GM18907 (cell line): ENCODE data around the gene CNN2.
"Not testable (repeated sequence)": the region's sequence is repeated elsewhere in the genome, so short reads cannot be mapped to it uniquely, and the experiment has no call there.

ENCODE experiments used
- ATAC-seq: cut with Tn5 transposase; IDR thresholded peaks from one replicate; pipeline ENCODE4 v1.9.1; 2021; ENCODE audit warnings: mild to moderate bottlenecking, moderate library complexity; ENCODE audit not compliant: unreplicated experiment

Gene CNN2

GRCh38 chr19:1010586-1011510 is 15.6 kb upstream of the CNN2 start:
- ATAC-seq = no peak

GRCh38 chr19:1011831-1012333 is 14.5 kb upstream of the CNN2 start:
- no peak for ATAC-seq

- no peak for ATAC-seq
Observed at GRCh38 chr19:1012334-1012733, 14.1 kb upstream of the CNN2 start.

GRCh38 chr19:1013218-1013617 is 13.2 kb upstream of the CNN2 start:
- no peak for ATAC-seq

- no peak for ATAC-seq
Observed at GRCh38 chr19:1014161-1015060, 12.0 kb upstream of the CNN2 start.

GRCh38 chr19:1015061-1015781 is 11.2 kb upstream of the CNN2 start:
- ATAC-seq = no peak

GRCh38 chr19:1015782-1016646 is 10.4 kb upstream of the CNN2 start:
- no peak for ATAC-seq

- no peak for ATAC-seq
Observed at GRCh38 chr19:1016647-1017114, 9.7 kb upstream of the CNN2 start.

GRCh38 chr19:1017115-1017905 is 9.1 kb upstream of the CNN2 start:
- ATAC-seq = no peak

- no peak for ATAC-seq
Observed at GRCh38 chr19:1017906-1018305, 8.5 kb upstream of the CNN2 start.

- no peak for ATAC-seq
Observed at GRCh38 chr19:1018393-1018792, 8.0 kb upstream of the CNN2 start.

GRCh38 chr19:1018932-1019615 is 7.3 kb upstream of the CNN2 start:
- ATAC-seq = no peak

- no peak for ATAC-seq
Observed at GRCh38 chr19:1019616-1019961, 6.8 kb upstream of the CNN2 start.

- peak; percentile 0 for ATAC-seq
Observed at GRCh38 chr19:1019980-1020867, 6.2 kb upstream of the CNN2 start.

- peak; percentile 75 for ATAC-seq
Observed at GRCh38 chr19:1020868-1021425, 5.5 kb upstream of the CNN2 start, which contains the start of gene TMEM259. TMEM259 (minus strand) TSS chr19:1021123; CDS start chr19:1020996, 127 bp downstream.

- not testable (repeated sequence) for ATAC-seq
Observed at GRCh38 chr19:1023883-1024188, 2.6 kb upstream of the CNN2 start.

- ATAC-seq = not testable (repeated sequence)
Observed at GRCh38 chr19:1025080-1025479, 1.3 kb upstream of the CNN2 start.
